ENCODE results near the gene KDM5B. TPM values are rescaled to one million over a fixed set of nuclear protein-coding genes. Genes with fewer than 3 reads are reported as not detected.

The KDM5B gene
- total and polyA plus RNA-seq, 7 donors = 10.9 to 68.1 (median 29.7) TPM

- no peaks in the 10 kb centered on the region for H3K36me3 ChIP-seq
- H3K27ac ChIP-seq = no peak overlapping the region
- DNase-seq = no peak
- intact Hi-C loops (cut with DNase I) = no loop called here
- no peaks in the 10 kb centered on the region for H3K27me3 ChIP-seq
- 64 to 67% methylated on average over 4 of the region's 4 CpGs for WGBS, 2 donors
- peaks cover 0 to 46% (median 28%) of the 10 kb centered on the region in 4 donors for H3K4me1 ChIP-seq
- TF ChIP-seq POLR2A (IDR thresholded peaks at IDR 0.05) = no peak
- H3K9me3 ChIP-seq = no peaks in the 10 kb centered on the region
- no peak overlapping the region for H3K4me3 ChIP-seq
Observed at GRCh38 chr1:202804126-202804525, 4.1 kb downstream of the KDM5B start.

GRCh38 chr1:202802998-202803932, 5.0 kb downstream of the KDM5B start:
- 83 to 86% methylated on average over 15 of the region's 15 CpGs for WGBS, 2 donors
- H3K36me3 ChIP-seq = no peaks in the 10 kb centered on the region
- no peak for DNase-seq
- H3K27ac ChIP-seq = no peak overlapping the region
- TF ChIP-seq CTCF (IDR thresholded peaks at IDR 0.05) (no peak), EP300 (IDR thresholded peaks at IDR 0.05) (no peak), POLR2A (IDR thresholded peaks at IDR 0.05) (no peak), POLR2AphosphoS5 (IDR thresholded peaks at IDR 0.05) (no peak)
- no peaks in the 10 kb centered on the region for H3K9me3 ChIP-seq
- H3K4me3 ChIP-seq = no peak overlapping the region
- intact Hi-C loops (cut with DNase I) = no loop called here
- H3K27me3 ChIP-seq = no peaks in the 10 kb centered on the region
- H3K4me1 ChIP-seq = peaks cover 0 to 41% (median 28%) of the 10 kb centered on the region in 4 donors

- Histone ChIP-seq H3K36me3 (no peaks in the 10 kb centered on the region), H3K4me1 (peaks cover 0 to 41% (median 29%) of the 10 kb centered on the region in 4 donors), H3K27ac (no peak overlapping the region), H3K4me3 (no peak overlapping the region), H3K9me3 (no peaks in the 10 kb centered on the region), H3K27me3 (no peaks in the 10 kb centered on the region)
- DNase-seq = no peak
- intact Hi-C loops (cut with DNase I) = no loop called here
- 59 to 90% methylated on average over 2 of the region's 2 CpGs for WGBS, 2 donors
- TF ChIP-seq CTCF (IDR thresholded peaks at IDR 0.05) = no peak
- no peak for TF ChIP-seq POLR2A (IDR thresholded peaks at IDR 0.05)
- TF ChIP-seq EP300 (IDR thresholded peaks at IDR 0.05) = no peak
- TF ChIP-seq POLR2AphosphoS5 (IDR thresholded peaks at IDR 0.05) = no peak
Observed at GRCh38 chr1:202802034-202802433, 6.2 kb downstream of the KDM5B start.

GRCh38 chr1:202801175-202801574, 7.0 kb downstream of the KDM5B start:
- TF ChIP-seq POLR2AphosphoS5 (IDR thresholded peaks at IDR 0.05) (no peak), POLR2A (IDR thresholded peaks at IDR 0.05) (no peak), EP300 (IDR thresholded peaks at IDR 0.05) (no peak), CTCF (IDR thresholded peaks at IDR 0.05) (no peak)
- Histone ChIP-seq H3K9me3 (no peaks in the 10 kb centered on the region), H3K4me3 (no peak overlapping the region), H3K36me3 (no peaks in the 10 kb centered on the region), H3K27me3 (no peaks in the 10 kb centered on the region), H3K4me1 (peaks cover 0 to 35% (median 25%) of the 10 kb centered on the region in 4 donors), H3K27ac (no peak overlapping the region)
- intact Hi-C loops (cut with DNase I) = no loop called here
- WGBS, 2 donors = 90 to 96% methylated on average over 2 of the region's 2 CpGs
- no peak for DNase-seq

- WGBS, 2 donors = 92 to 97% methylated on average over 1 of the region's 1 CpG
- no peaks in the 10 kb centered on the region for H3K9me3 ChIP-seq
- peaks cover 0 to 34% (median 20%) of the 10 kb centered on the region in 4 donors for H3K4me1 ChIP-seq
- TF ChIP-seq POLR2AphosphoS5 (IDR thresholded peaks at IDR 0.05) (no peak), CTCF (IDR thresholded peaks at IDR 0.05) (no peak), EP300 (IDR thresholded peaks at IDR 0.05) (no peak), POLR2A (IDR thresholded peaks at IDR 0.05) (no peak)
- intact Hi-C loops (cut with DNase I) = no loop called here
- no peak overlapping the region for H3K4me3 ChIP-seq
- H3K27me3 ChIP-seq = no peaks in the 10 kb centered on the region
- no peaks in the 10 kb centered on the region for H3K36me3 ChIP-seq
- DNase-seq = no peak
- no peak overlapping the region for H3K27ac ChIP-seq
Observed at GRCh38 chr1:202800742-202801141, 7.5 kb downstream of the KDM5B start.
